Measurements from ENCODE around the gene LONP2.

Gene LONP2

DNA sequence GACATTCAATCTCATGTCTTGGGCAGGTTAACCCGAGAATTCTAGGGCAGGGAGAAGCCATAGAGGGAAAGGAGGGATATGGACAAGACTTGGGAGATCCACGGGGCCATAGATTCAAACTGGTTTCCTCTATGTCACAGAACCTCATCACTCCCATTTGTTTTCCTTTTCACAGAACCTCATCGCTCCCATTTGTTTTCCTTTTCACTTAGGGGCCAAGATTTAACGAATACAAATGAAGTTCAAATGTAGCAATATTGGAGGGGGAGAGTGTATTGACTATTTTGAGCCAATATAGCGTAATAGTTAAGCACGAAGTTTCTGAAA lies 39.3 kb upstream of the LONP2 start:
- DNase-seq (ENCODE audit: low read depth), result no peak
- TF ChIP-seq CTCF (IDR thresholded peaks at IDR 0.05; ENCODE audit: low read length, missing control alignments), result no peak
- no peak overlapping the region for H3K4me3 ChIP-seq (replicated peaks; ENCODE audit: low read depth, low read length)

GRCh38 chr16:48206594-48207242 lies 37.4 kb upstream of the LONP2 start:
- TF ChIP-seq CTCF (IDR thresholded peaks at IDR 0.05; ENCODE audit: low read length, missing control alignments), result no peak
- H3K4me3 ChIP-seq (replicated peaks; ENCODE audit: low read depth, low read length), result no peak overlapping the region
- peak; percentile 32 for DNase-seq (ENCODE audit: low read depth)

DNA sequence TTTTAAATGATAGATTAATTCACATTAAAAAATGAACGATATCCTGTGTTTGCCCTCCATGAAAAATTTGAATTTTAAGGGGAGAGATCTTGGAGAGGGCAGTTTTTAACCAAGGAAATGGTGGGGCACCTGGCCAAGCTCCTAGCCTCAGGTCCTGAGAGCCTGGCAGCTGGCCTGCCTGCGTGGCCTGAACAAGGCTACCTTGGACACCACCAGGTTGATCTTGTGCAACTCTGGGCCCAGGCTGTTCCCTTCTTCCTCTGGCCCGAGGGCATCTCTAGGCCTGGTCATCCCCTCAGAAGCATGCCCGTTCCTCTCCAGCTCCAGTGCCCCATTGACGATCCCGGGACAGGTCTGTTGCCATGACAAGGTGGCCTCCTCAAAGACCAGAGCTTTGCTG lies 33.4 kb upstream of the LONP2 start:
- TF ChIP-seq CTCF (IDR thresholded peaks at IDR 0.05; ENCODE audit: low read length, missing control alignments), result no peak
- no peak for DNase-seq (ENCODE audit: low read depth)
- no peak overlapping the region for H3K4me3 ChIP-seq (replicated peaks; ENCODE audit: low read depth, low read length)

DNA sequence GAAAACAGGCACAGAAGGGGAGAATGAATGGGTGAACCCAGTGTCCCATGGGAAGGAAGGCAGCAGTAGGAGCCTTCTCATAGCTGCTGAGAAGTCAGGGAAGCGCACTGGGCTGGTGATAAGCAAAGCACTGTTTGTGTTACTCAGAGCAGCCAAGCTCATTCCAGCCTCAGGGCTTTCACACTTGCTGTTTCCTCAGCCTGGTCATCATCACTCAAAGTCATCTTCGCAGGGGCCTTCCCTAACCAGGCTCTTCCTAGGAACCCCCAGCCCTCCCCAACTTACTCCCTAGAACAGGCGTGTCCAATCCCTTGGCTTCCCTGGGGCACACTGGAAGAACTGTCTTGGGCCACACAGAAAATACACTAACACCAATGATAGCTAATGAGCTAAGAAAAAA lies 32.1 kb upstream of the LONP2 start:
- TF ChIP-seq CTCF (IDR thresholded peaks at IDR 0.05; ENCODE audit: low read length, missing control alignments), result no peak
- DNase-seq (ENCODE audit: low read depth), result no peak

DNA sequence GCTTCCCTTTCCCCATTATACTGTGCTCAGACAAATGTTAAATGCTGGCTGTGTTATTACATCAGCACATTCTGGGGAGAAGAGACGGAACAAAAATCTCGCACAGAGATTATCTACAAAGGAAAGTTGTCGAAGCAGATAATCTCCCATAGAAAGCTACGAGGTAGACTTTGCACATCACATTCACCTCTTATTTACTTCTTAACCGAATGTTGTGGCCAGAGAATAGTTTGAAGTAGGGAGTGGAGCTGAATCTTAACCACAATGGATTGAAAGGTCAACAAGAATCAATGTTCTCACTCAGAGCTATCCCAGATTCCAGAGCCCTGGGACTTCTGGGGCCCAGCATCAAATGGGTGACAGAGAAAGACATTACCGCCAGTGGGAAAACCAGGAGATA lies 28.4 kb upstream of the LONP2 start:
- no peak for TF ChIP-seq CTCF (IDR thresholded peaks at IDR 0.05; ENCODE audit: low read length, missing control alignments)
- no peak for DNase-seq (ENCODE audit: low read depth)
- no peak overlapping the region for H3K4me3 ChIP-seq (replicated peaks; ENCODE audit: low read depth, low read length)

More for the DNA sequence above, 32.1 kb upstream of the LONP2 start:
- no peak overlapping the region for H3K4me3 ChIP-seq (replicated peaks; ENCODE audit: low read depth, low read length)

DNA sequence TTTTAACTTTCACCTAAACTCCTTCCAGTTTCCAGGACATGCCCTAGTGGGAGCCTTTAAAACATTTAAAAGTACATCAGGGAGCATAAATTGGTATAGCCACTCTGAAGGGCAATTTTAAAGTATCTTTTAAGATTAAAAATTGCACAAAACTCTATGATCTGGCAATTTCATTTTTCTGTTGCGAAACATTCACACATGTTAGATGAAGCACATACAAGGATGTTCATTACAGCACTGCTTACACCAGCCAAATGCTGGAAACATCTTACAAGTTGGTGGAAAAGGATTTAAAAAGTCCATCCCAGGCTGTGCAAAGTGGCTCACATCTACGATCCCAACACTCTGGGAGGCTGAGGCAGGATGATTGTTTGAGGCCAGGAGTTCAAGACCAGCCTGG lies 26.4 kb upstream of the LONP2 start:
- no peak for TF ChIP-seq CTCF (IDR thresholded peaks at IDR 0.05; ENCODE audit: low read length, missing control alignments)
- DNase-seq (ENCODE audit: low read depth), result peak; percentile 7
- H3K4me3 ChIP-seq (replicated peaks; ENCODE audit: low read depth, low read length), result no peak overlapping the region

GRCh38 chr16:48218473-48218872 lies 25.6 kb upstream of the LONP2 start:
- H3K4me3 ChIP-seq (replicated peaks; ENCODE audit: low read depth, low read length), result no peak overlapping the region
- no peak for TF ChIP-seq CTCF (IDR thresholded peaks at IDR 0.05; ENCODE audit: low read length, missing control alignments)
- DNase-seq (ENCODE audit: low read depth), result no peak
